Trophoblast cell (in vitro differentiated cells and primary cell): ENCODE data around the gene SGPP2.

ENCODE experiments used
- DNase-seq, 2 donors: peaks; one replicate each; pipeline ENCODE4 v3.0.0-alpha.2; 2016
- H2AFZ ChIP-seq: 2 replicates; pipeline ENCODE4 v1.6.1; 2013; ENCODE audit warnings: low read length, moderate library complexity, mild to moderate bottlenecking; ENCODE audit not compliant: insufficient read depth, poor library complexity
- H2AK5ac ChIP-seq: 2 replicates; pipeline ENCODE4 v1.6.1; 2013; ENCODE audit warnings: mild to moderate bottlenecking, low read length
- H2BK120ac ChIP-seq: 2 replicates; pipeline ENCODE4 v1.6.1; 2013; ENCODE audit warnings: low read length, mild to moderate bottlenecking, moderate library complexity; ENCODE audit not compliant: insufficient read depth, poor library complexity
- H2BK12ac ChIP-seq: 2 replicates; pipeline ENCODE4 v1.6.1; 2013; ENCODE audit warnings: mild to moderate bottlenecking, low read length, moderate library complexity
- H2BK5ac ChIP-seq: 2 replicates; pipeline ENCODE4 v1.6.1; 2013; ENCODE audit warnings: low read length, low read depth, moderate library complexity, mild to moderate bottlenecking; ENCODE audit not compliant: poor library complexity
- H3K14ac ChIP-seq: 2 replicates; pipeline ENCODE4 v1.6.1; 2013; ENCODE audit warnings: mild to moderate bottlenecking, low read length
- H3K18ac ChIP-seq: 2 replicates; pipeline ENCODE4 v1.6.1; 2013; ENCODE audit warnings: mild to moderate bottlenecking, low read length
- H3K23ac ChIP-seq: 2 replicates; pipeline ENCODE4 v1.6.1; 2013; ENCODE audit warnings: low read length
- H3K27ac ChIP-seq: 2 replicates; pipeline ENCODE4 v1.5.1; 2013; ENCODE audit warnings: low read depth, mild to moderate bottlenecking, inconsistent platforms, low read length, moderate library complexity
- H3K27me3 ChIP-seq: 2 replicates; pipeline ENCODE4 v1.6.1; 2013; ENCODE audit warnings: inconsistent platforms, mild to moderate bottlenecking, low read length, moderate library complexity; ENCODE audit not compliant: insufficient read depth
- H3K36me3 ChIP-seq, 2 experiments: 1 replicate in 1 of 2; 2 replicates in 1 of 2; pipeline ENCODE4 v1.6.1; 2013; ENCODE audit warnings: low read length in 2 of 2, mild to moderate bottlenecking in 2 of 2, moderate library complexity in 1 of 2; ENCODE audit not compliant: insufficient read depth in 2 of 2, control insufficient read depth in 1 of 2
- H3K4ac ChIP-seq: 2 replicates; pipeline ENCODE4 v1.6.1; 2013; ENCODE audit warnings: low read depth, mild to moderate bottlenecking, low read length, moderate library complexity
- H3K4me1 ChIP-seq, 2 experiments: 1 replicate in 1 of 2; 2 replicates in 1 of 2; pipeline ENCODE4 v1.6.1; 2013; ENCODE audit warnings: low read length in 2 of 2, mild to moderate bottlenecking in 2 of 2, moderate library complexity in 1 of 2; ENCODE audit not compliant: insufficient read depth in 2 of 2, control insufficient read depth in 1 of 2
- H3K4me2 ChIP-seq: 2 replicates; pipeline ENCODE4 v1.6.1; 2013; ENCODE audit warnings: inconsistent platforms, mild to moderate bottlenecking, low read length, moderate library complexity
- H3K4me3 ChIP-seq: 2 replicates; pipeline ENCODE4 v1.5.1; 2013; ENCODE audit warnings: mild to moderate bottlenecking, low read depth, low read length, inconsistent platforms
- H3K79me1 ChIP-seq: one replicate; pipeline ENCODE4 v1.6.1; 2013; ENCODE audit warnings: low read length
- H3K79me2 ChIP-seq: 2 replicates; pipeline ENCODE4 v1.6.1; 2013; ENCODE audit warnings: low read length, mild to moderate bottlenecking; ENCODE audit not compliant: control insufficient read depth, insufficient read depth, poor library complexity
- H3K9ac ChIP-seq: 2 replicates; pipeline ENCODE4 v1.6.1; 2013; ENCODE audit warnings: mild to moderate bottlenecking, low read length
- H3K9me3 ChIP-seq: 2 replicates; pipeline ENCODE4 v1.6.1; 2013; ENCODE audit warnings: low read depth, mild to moderate bottlenecking, control low read depth, inconsistent platforms, low read length; ENCODE audit not compliant: insufficient read depth
- H4K12ac ChIP-seq: 2 replicates; pipeline ENCODE4 v1.6.1; 2013; ENCODE audit warnings: low read depth, mild to moderate bottlenecking, low read length, moderate library complexity
- H4K8ac ChIP-seq: 2 replicates; pipeline ENCODE4 v1.6.1; 2013; ENCODE audit warnings: low read depth, mild to moderate bottlenecking, low read length, moderate library complexity
- H4K91ac ChIP-seq: one replicate; pipeline ENCODE4 v1.6.1; 2013; ENCODE audit warnings: low read depth, mild to moderate bottlenecking, low read length, moderate library complexity
- WGBS: extraction: QIAGEN DNeasy Blood & Tissue Kit; methylation state at CpG from one replicate; pipeline ENCODE4 v1.1.7; 2013; ENCODE audit warnings: missing lambda C conversion rate; ENCODE audit not compliant: insufficient read length, insufficient coverage; ENCODE audit errors: extremely low coverage; 5-methylcytosine and 5-hydroxymethylcytosine counted together

SGPP2 gene

GRCh38 chr2:222523783-222524544 lies 99.6 kb downstream of the SGPP2 start:
- Histone ChIP-seq H3K4me1 (no peaks in the 10 kb centered on the region), H2BK120ac (no peak overlapping the region), H3K27me3 (no peaks in the 10 kb centered on the region), H3K27ac (no peak overlapping the region), H2AFZ (no peak overlapping the region), H3K36me3 (no peaks in the 10 kb centered on the region), H3K23ac (no peak overlapping the region), H2AK5ac (no peak overlapping the region), H3K9me3 (no peaks in the 10 kb centered on the region), H3K79me2 (no peaks in the 10 kb centered on the region), H3K4me3 (no peak overlapping the region), H2BK5ac (no peak overlapping the region), H2BK12ac (no peak overlapping the region), H3K9ac (no peak overlapping the region), H4K12ac (no peak overlapping the region), H3K4ac (no peak overlapping the region), H3K4me2 (no peak overlapping the region), H3K79me1 (no peaks in the 10 kb centered on the region), H4K8ac (no peak overlapping the region), H3K14ac (no peak overlapping the region), H4K91ac (no peak overlapping the region), H3K18ac (no peak overlapping the region)
- no CpG with 5 or more reads among the region's 4 CpGs for WGBS
- DNase-seq, result no peak

DNA sequence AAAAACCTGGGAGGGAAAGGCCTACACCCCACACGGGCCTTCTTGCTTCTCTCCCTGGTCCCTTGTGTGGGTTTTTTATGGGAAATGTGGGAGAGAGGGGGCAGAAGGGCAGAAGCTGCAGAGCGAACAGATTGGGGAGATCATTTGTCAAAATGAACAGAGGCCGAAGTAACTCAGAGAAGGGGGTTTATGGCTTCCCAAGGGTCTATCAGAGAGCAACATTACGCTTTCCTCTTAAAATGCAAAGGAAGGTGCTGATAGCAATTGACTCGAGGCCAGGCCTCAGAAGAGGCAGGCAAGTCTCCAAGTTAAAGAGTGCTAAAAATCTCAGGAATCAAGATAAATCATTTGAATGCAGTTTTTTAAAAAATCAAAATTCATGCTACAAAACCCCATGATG lies 101.5 kb downstream of the SGPP2 start:
- H2AFZ ChIP-seq, result no peak overlapping the region
- no peak overlapping the region for H3K4me2 ChIP-seq
- no peak overlapping the region for H3K27ac ChIP-seq
- H3K14ac ChIP-seq, result no peak overlapping the region
- H2AK5ac ChIP-seq, result no peak overlapping the region
- H2BK120ac ChIP-seq, result no peak overlapping the region
- no peak overlapping the region for H4K91ac ChIP-seq
- H3K9me3 ChIP-seq, result no peaks in the 10 kb centered on the region
- H3K4me3 ChIP-seq, result no peak overlapping the region
- no peak overlapping the region for H2BK12ac ChIP-seq
- no peak overlapping the region for H3K18ac ChIP-seq
- no peaks in the 10 kb centered on the region for H3K27me3 ChIP-seq
- H4K8ac ChIP-seq, result no peak overlapping the region
- H3K4ac ChIP-seq, result no peak overlapping the region
- no peaks in the 10 kb centered on the region for H3K79me2 ChIP-seq
- no peak for DNase-seq
- H3K79me1 ChIP-seq, result no peaks in the 10 kb centered on the region
- H3K36me3 ChIP-seq, result no peaks in the 10 kb centered on the region
- no peak overlapping the region for H4K12ac ChIP-seq
- no peaks in the 10 kb centered on the region for H3K4me1 ChIP-seq
- H2BK5ac ChIP-seq, result no peak overlapping the region
- H3K9ac ChIP-seq, result no peak overlapping the region
- no CpG with 5 or more reads among the region's 5 CpGs for WGBS
- no peak overlapping the region for H3K23ac ChIP-seq

- Histone ChIP-seq H3K14ac (no peak overlapping the region), H3K4me3 (no peak overlapping the region), H4K91ac (no peak overlapping the region), H3K4me1 (no peaks in the 10 kb centered on the region), H3K36me3 (no peaks in the 10 kb centered on the region), H3K79me1 (no peaks in the 10 kb centered on the region), H4K8ac (no peak overlapping the region), H2AK5ac (no peak overlapping the region), H3K4me2 (no peak overlapping the region), H3K9ac (no peak overlapping the region), H3K18ac (no peak overlapping the region), H2BK5ac (no peak overlapping the region), H3K27ac (no peak overlapping the region), H2BK120ac (no peak overlapping the region), H3K9me3 (no peaks in the 10 kb centered on the region), H3K79me2 (no peaks in the 10 kb centered on the region), H3K4ac (no peak overlapping the region), H4K12ac (no peak overlapping the region), H3K27me3 (no peaks in the 10 kb centered on the region), H2AFZ (no peak overlapping the region), H2BK12ac (no peak overlapping the region), H3K23ac (no peak overlapping the region)
- DNase-seq, result no peak
- no CpG with 5 or more reads among the region's 7 CpGs for WGBS
These were observed 102.3 kb downstream of the SGPP2 start for GRCh38 chr2:222526480-222527277.

GRCh38 chr2:222532315-222532714 lies 108.0 kb downstream of the SGPP2 start:
- Histone ChIP-seq H4K8ac (no peak overlapping the region), H3K27me3 (no peaks in the 10 kb centered on the region), H3K27ac (no peak overlapping the region), H2AFZ (no peak overlapping the region), H2BK12ac (no peak overlapping the region), H4K91ac (no peak overlapping the region), H3K4me1 (no peaks in the 10 kb centered on the region), H3K4ac (no peak overlapping the region), H3K9ac (no peak overlapping the region), H3K23ac (no peak overlapping the region), H3K79me1 (no peaks in the 10 kb centered on the region), H4K12ac (no peak overlapping the region), H3K18ac (no peak overlapping the region), H3K14ac (no peak overlapping the region), H2BK5ac (no peak overlapping the region), H3K4me2 (no peak overlapping the region), H3K79me2 (no peaks in the 10 kb centered on the region), H2BK120ac (no peak overlapping the region), H3K36me3 (no peaks in the 10 kb centered on the region), H3K4me3 (no peak overlapping the region), H2AK5ac (no peak overlapping the region), H3K9me3 (no peaks in the 10 kb centered on the region)
- DNase-seq, result peak; percentile 77 to 83
- no CpG with 5 or more reads among the region's 5 CpGs for WGBS
